Endodermal cell (in vitro differentiated cells): ENCODE data around the gene SYNE2. TPM values are rescaled to one million over a fixed set of nuclear protein-coding genes. Genes with fewer than 3 reads are reported as not detected.

Experiments
- DNase-seq: peaks from one replicate; pipeline ENCODE4 v3.0.0-alpha.2; 2017
- H3K27ac ChIP-seq: 2 replicates; pipeline ENCODE4 v1.5.1; 2013; ENCODE audit warnings: mild to moderate bottlenecking, low read depth, low read length, moderate library complexity
- H3K27me3 ChIP-seq: 2 replicates; pipeline ENCODE4 v1.6.1; 2013; ENCODE audit warnings: mild to moderate bottlenecking, low read length, moderate library complexity; ENCODE audit not compliant: insufficient read depth, control insufficient read depth, poor library complexity, severe bottlenecking
- H3K36me3 ChIP-seq: 2 replicates; pipeline ENCODE4 v1.7.0; 2013; ENCODE audit warnings: mild to moderate bottlenecking, low read length, moderate library complexity; ENCODE audit not compliant: control insufficient read depth, insufficient read depth
- H3K4me1 ChIP-seq: one replicate; pipeline ENCODE4 v1.7.0; 2013; ENCODE audit warnings: low read length; ENCODE audit not compliant: control insufficient read depth, insufficient read depth
- H3K4me3 ChIP-seq: 2 replicates; pipeline ENCODE4 v1.5.1; 2013; ENCODE audit warnings: mild to moderate bottlenecking, low read length, moderate library complexity
- H3K9ac ChIP-seq: 2 replicates; pipeline ENCODE4 v1.6.1; 2013; ENCODE audit warnings: mild to moderate bottlenecking, low read length, moderate library complexity; ENCODE audit not compliant: poor library complexity, severe bottlenecking; ENCODE audit errors: extremely low read depth
- H3K9me3 ChIP-seq: 2 replicates; pipeline ENCODE4 v1.6.1; 2013; ENCODE audit warnings: mild to moderate bottlenecking, low read length, moderate library complexity; ENCODE audit not compliant: control insufficient read depth
- H3K27ac Mint-ChIP-seq: 2 replicates; pipeline ENCODE4 v1.8.0; 2020; ENCODE audit warnings: mixed read lengths
- H3K27me3 Mint-ChIP-seq: 2 replicates; pipeline ENCODE4 v1.8.0; 2021; ENCODE audit warnings: mild to moderate bottlenecking, mixed read lengths; ENCODE audit not compliant: insufficient read depth
- H3K36me3 Mint-ChIP-seq: 2 replicates; pipeline ENCODE4 v1.8.0; 2020; ENCODE audit warnings: low read depth, mixed read lengths
- H3K4me1 Mint-ChIP-seq: 2 replicates; pipeline ENCODE4 v1.8.0; 2020; ENCODE audit warnings: mixed read lengths
- H3K4me3 Mint-ChIP-seq: 2 replicates; pipeline ENCODE4 v1.8.0; 2020; ENCODE audit warnings: mild to moderate bottlenecking, moderate library complexity, mixed read lengths
- H3K9me3 Mint-ChIP-seq: 2 replicates; pipeline ENCODE4 v1.8.0; 2020; ENCODE audit warnings: mild to moderate bottlenecking, mixed read lengths
- WGBS, 2 experiments: methylation state at CpG; one replicate each; pipeline versions ENCODE4 v1.1.5 to v1.1.7; 2013; ENCODE audit warnings: missing lambda C conversion rate in 2 of 2, mixed read lengths in 1 of 2; ENCODE audit not compliant: insufficient coverage in 1 of 2, insufficient read length in 1 of 2; 5-methylcytosine and 5-hydroxymethylcytosine counted together
- total RNA-seq, 2 donors: library from RNA; stranded (reverse); fragmentation: NEBNext Ultra II Directional in 1 of 2; extraction: Animal tissue kit (Norgen Biotek cat#: 25700) in 1 of 2; gene quantifications; 2 replicates in 1 of 2; 3 replicates in 1 of 2; pipeline ENCODE4 v1.2.1, GENCODE V29; 2021
- TF ChIP-seq, protein P1 (sequence below): fragments of 200-600 bp; sonication (generic); conservative IDR thresholded peaks from 2 replicates; pipeline ENCODE4 v1.5.0; 2021; ENCODE audit warnings: antibody characterized with exemption, mild to moderate bottlenecking

Gene SYNE2
- total RNA-seq, 2 donors from 2014 or later, result 65.8 to 70.0 TPM

DNA sequence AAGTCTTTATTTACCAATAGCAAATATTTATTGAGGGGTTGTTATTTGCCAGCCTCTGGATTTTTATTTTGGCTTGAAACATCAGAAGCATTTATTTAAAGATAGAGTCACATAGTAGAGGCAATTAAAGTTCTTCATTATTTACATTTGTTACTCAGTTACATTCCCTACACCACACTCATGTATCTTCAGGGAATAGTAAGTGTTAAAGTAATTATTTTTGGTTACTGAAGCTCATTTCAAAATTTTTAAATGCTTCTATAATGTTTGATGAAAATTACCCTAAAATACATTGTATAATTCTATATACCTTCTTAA lies 235.8 kb downstream of the SYNE2 start:
- Histone ChIP-seq H3K4me1 (peaks cover 5% of the 10 kb centered on the region), H3K27ac (no peak overlapping the region), H3K4me3 (no peak overlapping the region), H3K9me3 (no peaks in the 10 kb centered on the region), H3K36me3 (peaks cover 14% of the 10 kb centered on the region), H3K27me3 (no peaks in the 10 kb centered on the region), H3K9ac (no peak overlapping the region)
- H3K36me3 Mint-ChIP-seq, result peaks cover 7% of the 10 kb centered on the region
- no peaks in the 10 kb centered on the region for H3K9me3 Mint-ChIP-seq
- no peak overlapping the region for H3K4me3 Mint-ChIP-seq
- H3K4me1 Mint-ChIP-seq, result peaks cover 12% of the 10 kb centered on the region
- TF ChIP-seq, protein P1, sequence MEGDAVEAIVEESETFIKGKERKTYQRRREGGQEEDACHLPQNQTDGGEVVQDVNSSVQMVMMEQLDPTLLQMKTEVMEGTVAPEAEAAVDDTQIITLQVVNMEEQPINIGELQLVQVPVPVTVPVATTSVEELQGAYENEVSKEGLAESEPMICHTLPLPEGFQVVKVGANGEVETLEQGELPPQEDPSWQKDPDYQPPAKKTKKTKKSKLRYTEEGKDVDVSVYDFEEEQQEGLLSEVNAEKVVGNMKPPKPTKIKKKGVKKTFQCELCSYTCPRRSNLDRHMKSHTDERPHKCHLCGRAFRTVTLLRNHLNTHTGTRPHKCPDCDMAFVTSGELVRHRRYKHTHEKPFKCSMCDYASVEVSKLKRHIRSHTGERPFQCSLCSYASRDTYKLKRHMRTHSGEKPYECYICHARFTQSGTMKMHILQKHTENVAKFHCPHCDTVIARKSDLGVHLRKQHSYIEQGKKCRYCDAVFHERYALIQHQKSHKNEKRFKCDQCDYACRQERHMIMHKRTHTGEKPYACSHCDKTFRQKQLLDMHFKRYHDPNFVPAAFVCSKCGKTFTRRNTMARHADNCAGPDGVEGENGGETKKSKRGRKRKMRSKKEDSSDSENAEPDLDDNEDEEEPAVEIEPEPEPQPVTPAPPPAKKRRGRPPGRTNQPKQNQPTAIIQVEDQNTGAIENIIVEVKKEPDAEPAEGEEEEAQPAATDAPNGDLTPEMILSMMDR, result no peak
- no peak for DNase-seq
- H3K27me3 Mint-ChIP-seq, result no peaks in the 10 kb centered on the region
- no peak overlapping the region for H3K27ac Mint-ChIP-seq

DNA sequence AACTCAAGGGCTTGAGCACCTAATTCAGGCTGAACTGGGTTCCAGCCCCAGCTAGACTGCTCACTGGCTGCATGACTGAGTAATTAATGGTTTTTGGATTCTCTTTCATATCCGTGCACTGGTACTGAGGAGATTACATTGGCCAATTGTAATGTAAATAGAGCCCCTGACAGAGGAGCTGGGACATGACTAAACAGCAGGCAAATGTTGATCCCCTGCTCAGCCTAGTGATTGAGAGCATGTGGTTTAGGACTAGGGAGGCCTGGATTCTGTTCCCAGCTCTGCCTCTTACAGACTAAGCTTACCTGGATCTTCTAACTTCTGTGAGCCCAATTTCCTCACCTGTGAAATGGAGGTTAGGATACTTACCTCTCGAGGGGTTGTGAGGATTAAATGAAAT lies 237.1 kb downstream of the SYNE2 start:
- no peak overlapping the region for H3K4me3 Mint-ChIP-seq
- H3K9me3 ChIP-seq, result no peaks in the 10 kb centered on the region
- peak overlapping the region; percentile 71 for H3K27ac Mint-ChIP-seq

DNA sequence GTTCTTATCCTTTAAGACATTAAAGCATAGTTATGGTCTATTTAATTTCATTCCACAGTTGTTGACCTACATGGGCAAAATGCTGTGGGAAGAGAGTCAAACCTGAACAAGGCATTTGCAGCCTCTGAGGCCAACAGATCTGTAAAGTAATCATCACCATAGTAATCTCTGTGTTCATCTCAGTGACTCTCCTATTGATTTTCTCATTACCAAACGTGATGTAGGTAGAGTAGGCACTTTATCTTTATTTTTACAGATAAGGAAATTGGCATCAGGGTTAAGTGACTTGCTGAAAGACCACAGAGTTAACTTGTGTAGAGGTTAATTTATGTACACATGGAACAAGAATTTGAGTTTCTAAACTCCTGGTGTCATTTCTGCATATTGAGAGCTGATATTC lies 238.4 kb downstream of the SYNE2 start:
- no peaks in the 10 kb centered on the region for H3K27me3 ChIP-seq
- Mint-ChIP-seq H3K9me3 (no peaks in the 10 kb centered on the region), H3K36me3 (no peaks in the 10 kb centered on the region), H3K27ac (no peak overlapping the region), H3K4me3 (no peak overlapping the region), H3K4me1 (peaks cover 12% of the 10 kb centered on the region), H3K27me3 (no peaks in the 10 kb centered on the region)
- H3K27ac ChIP-seq, result no peak overlapping the region
- H3K36me3 ChIP-seq, result peaks cover 10% of the 10 kb centered on the region
- no peaks in the 10 kb centered on the region for H3K9me3 ChIP-seq
- no peak for DNase-seq
- TF ChIP-seq, protein P1, result no peak
- H3K4me1 ChIP-seq, result peaks cover 5% of the 10 kb centered on the region
- H3K9ac ChIP-seq, result no peak overlapping the region
- 100% methylated on average over 1 of the region's 1 CpG; no CpG with 5 or more reads in 1 of the 2 experiments for WGBS, 2 experiments
- H3K4me3 ChIP-seq, result no peak overlapping the region

More for the DNA sequence above, 237.1 kb downstream of the SYNE2 start:
- no peaks in the 10 kb centered on the region for H3K9me3 Mint-ChIP-seq
- TF ChIP-seq, protein P1, result no peak
- no peak overlapping the region for H3K4me3 ChIP-seq
- H3K4me1 ChIP-seq, result peaks cover 5% of the 10 kb centered on the region
- no peaks in the 10 kb centered on the region for H3K27me3 Mint-ChIP-seq
- WGBS, 2 experiments, result 45 to 69% methylated on average over 1 to 2 of the region's 2 CpGs
- H3K9ac ChIP-seq, result no peak overlapping the region
- no peaks in the 10 kb centered on the region for H3K36me3 Mint-ChIP-seq
- DNase-seq, result peak; percentile 67
- peaks cover 10% of the 10 kb centered on the region for H3K36me3 ChIP-seq
- H3K27ac ChIP-seq, result no peak overlapping the region
- H3K4me1 Mint-ChIP-seq, result peaks cover 12% of the 10 kb centered on the region
- no peaks in the 10 kb centered on the region for H3K27me3 ChIP-seq
